Osteoblast (primary cell): Measurements from ENCODE around the gene BCL7B. TPM values are rescaled to one million over a fixed set of nuclear protein-coding genes. Genes with fewer than 3 reads are reported as not detected.

Experiments
- DNase-seq: peaks from one replicate; pipeline ENCODE4 v3.0.0; 2011; ENCODE audit warnings: low spot score, mixed read lengths; ENCODE audit not compliant: insufficient read length; ENCODE audit errors: missing footprints
- H2AFZ ChIP-seq: 2 replicates; pipeline ENCODE4 v1.6.0; 2011; ENCODE audit warnings: mild to moderate bottlenecking, low read length
- H3K27ac ChIP-seq: 2 replicates; pipeline ENCODE4 v1.5.1; 2011; ENCODE audit warnings: mild to moderate bottlenecking, low read depth, low read length, moderate library complexity
- H3K27me3 ChIP-seq: 2 replicates; pipeline ENCODE4 v1.6.0; 2012; ENCODE audit warnings: mild to moderate bottlenecking, control low read depth, inconsistent platforms, low read length, moderate library complexity; ENCODE audit not compliant: insufficient read depth
- H3K36me3 ChIP-seq: 2 replicates; pipeline ENCODE4 v1.5.1; 2011; ENCODE audit warnings: mild to moderate bottlenecking, low read length, control low read depth, moderate library complexity; ENCODE audit not compliant: insufficient read depth
- H3K4me1 ChIP-seq: 2 replicates; pipeline ENCODE4 v1.5.1; 2011; ENCODE audit warnings: mild to moderate bottlenecking, low read length, control low read depth, moderate library complexity; ENCODE audit not compliant: insufficient read depth
- H3K4me2 ChIP-seq: 2 replicates; pipeline ENCODE4 v1.6.0; 2011; ENCODE audit warnings: mild to moderate bottlenecking, low read length; ENCODE audit not compliant: insufficient read depth
- H3K4me3 ChIP-seq: fragments of 200-600 bp; sonication (generic); 3 replicates; pipeline ENCODE4 v1.5.1; 2012; ENCODE audit warnings: mild to moderate bottlenecking, low read length, inconsistent platforms; ENCODE audit not compliant: insufficient read depth
- H3K79me2 ChIP-seq: 2 replicates; pipeline ENCODE4 v1.6.0; 2012; ENCODE audit warnings: mild to moderate bottlenecking, low read length, control low read depth, inconsistent platforms; ENCODE audit not compliant: insufficient read depth
- H3K9me3 ChIP-seq: 2 replicates; pipeline ENCODE4 v1.5.1; 2011; ENCODE audit warnings: low read depth, low read length, control low read depth
- H4K20me1 ChIP-seq: 2 replicates; pipeline ENCODE4 v1.6.0; 2012; ENCODE audit warnings: mild to moderate bottlenecking, low read length, control low read depth; ENCODE audit not compliant: insufficient read depth
- CTCF ChIP-seq: IDR thresholded peaks from 2 replicates; pipeline ENCODE4 v1.5.1; 2011; ENCODE audit warnings: mild to moderate bottlenecking, low read depth, low read length, moderate library complexity; ENCODE audit errors: extremely low read depth
- total RNA-seq: library from RNA; depleted of rRNA; stranded (reverse); fragments of >200 nt; gene quantifications from 2 replicates; pipeline ENCODE4 v1.2.3, GENCODE V29; 2012

Gene BCL7B
- total RNA-seq: 26.8 and 32.9 TPM in 2 replicates

- H3K79me2 ChIP-seq: peaks cover 42% of the 10 kb centered on the region
- TF ChIP-seq CTCF: no peak
- H3K9me3 ChIP-seq: no peaks in the 10 kb centered on the region
- H3K27ac ChIP-seq: peak within 1 kb of the TSS; percentile 91
- peak within 1 kb of the TSS; percentile 93 for H2AFZ ChIP-seq
- no peaks in the 10 kb centered on the region for H3K27me3 ChIP-seq
- H3K4me2 ChIP-seq: peak within 1 kb of the TSS; percentile 91
- H3K4me3 ChIP-seq: peak within 1 kb of the TSS; percentile 95
- peak; percentile 99 for DNase-seq
- H3K36me3 ChIP-seq: peaks cover 9% of the 10 kb centered on the region
- H3K4me1 ChIP-seq: peaks cover 30% of the 10 kb centered on the region
- peaks cover 32% of the 10 kb centered on the region for H4K20me1 ChIP-seq
These were observed at the start of gene BCL7B for GRCh38 chr7:73557397-73558257. Gene BCL7B (minus strand): TSS chr7:73557690. CDS start chr7:73557578, 112 bp downstream.

- Histone ChIP-seq H3K36me3 (no peaks in the 10 kb centered on the region), H3K79me2 (no peaks in the 10 kb centered on the region), H3K27me3 (peaks cover 4% of the 10 kb centered on the region), H3K4me2 (no peak overlapping the region), H3K9me3 (no peaks in the 10 kb centered on the region), H2AFZ (no peak overlapping the region), H3K4me1 (peaks cover 2% of the 10 kb centered on the region), H4K20me1 (no peaks in the 10 kb centered on the region), H3K27ac (no peak overlapping the region), H3K4me3 (no peak overlapping the region)
- TF ChIP-seq CTCF: no peak
- peak; percentile 45 for DNase-seq
These were observed 48.2 kb upstream of the BCL7B start for GRCh38 chr7:73605601-73606220.

GRCh38 chr7:73602721-73603651 is 45.5 kb upstream of the BCL7B start:
- Histone ChIP-seq H3K36me3 (no peaks in the 10 kb centered on the region), H3K27ac (no peak overlapping the region), H3K27me3 (peaks cover 4% of the 10 kb centered on the region), H4K20me1 (no peaks in the 10 kb centered on the region), H3K4me3 (no peak overlapping the region), H3K9me3 (no peaks in the 10 kb centered on the region), H2AFZ (peak overlapping the region; percentile 58), H3K4me1 (peaks cover 2% of the 10 kb centered on the region), H3K79me2 (no peaks in the 10 kb centered on the region), H3K4me2 (no peak overlapping the region)
- DNase-seq: peak; percentile 81
- TF ChIP-seq CTCF: no peak
